Mammary epithelial cell (primary cell): ENCODE results near the gene UGT2B7.

Source experiments
- EZH2 ChIP-seq: IDR thresholded peaks from 2 replicates; pipeline ENCODE4 v1.6.1; 2012; ENCODE audit warnings: low read length, inconsistent platforms, borderline replicate concordance
- TF ChIP-seq, protein P1 (sequence below), 2 donors: IDR thresholded peaks in 1 of 2; conservative IDR thresholded peaks in 1 of 2; 2 replicates each; pipeline ENCODE4 v1.5.1; 2011 to 2012; ENCODE audit warnings: inconsistent platforms in 2 of 2, low read length in 2 of 2, mild to moderate bottlenecking in 2 of 2, control low read depth in 1 of 2, low read depth in 1 of 2; ENCODE audit not compliant: insufficient read depth in 1 of 2; ENCODE audit errors: extremely low read depth in 1 of 2

DNA sequence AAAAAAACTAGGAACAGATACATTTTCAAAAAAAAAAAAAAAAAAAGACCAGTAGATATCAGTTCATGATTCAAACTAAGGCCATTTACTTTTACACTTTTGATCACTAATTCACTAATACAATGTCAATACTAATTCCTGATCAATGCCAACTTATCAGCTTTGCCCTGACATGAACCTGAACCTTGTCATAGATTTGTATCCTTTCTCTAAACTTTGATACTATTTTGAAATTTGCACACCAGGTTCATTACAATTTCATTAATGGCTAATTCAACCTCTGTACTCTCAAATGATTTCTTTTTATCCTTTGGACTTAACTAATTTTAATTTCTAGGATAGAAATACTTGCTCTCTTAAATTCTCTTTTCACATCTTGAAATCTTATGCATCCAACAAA, 37.7 kb downstream of the UGT2B7 start:
- TF ChIP-seq, protein P1, sequence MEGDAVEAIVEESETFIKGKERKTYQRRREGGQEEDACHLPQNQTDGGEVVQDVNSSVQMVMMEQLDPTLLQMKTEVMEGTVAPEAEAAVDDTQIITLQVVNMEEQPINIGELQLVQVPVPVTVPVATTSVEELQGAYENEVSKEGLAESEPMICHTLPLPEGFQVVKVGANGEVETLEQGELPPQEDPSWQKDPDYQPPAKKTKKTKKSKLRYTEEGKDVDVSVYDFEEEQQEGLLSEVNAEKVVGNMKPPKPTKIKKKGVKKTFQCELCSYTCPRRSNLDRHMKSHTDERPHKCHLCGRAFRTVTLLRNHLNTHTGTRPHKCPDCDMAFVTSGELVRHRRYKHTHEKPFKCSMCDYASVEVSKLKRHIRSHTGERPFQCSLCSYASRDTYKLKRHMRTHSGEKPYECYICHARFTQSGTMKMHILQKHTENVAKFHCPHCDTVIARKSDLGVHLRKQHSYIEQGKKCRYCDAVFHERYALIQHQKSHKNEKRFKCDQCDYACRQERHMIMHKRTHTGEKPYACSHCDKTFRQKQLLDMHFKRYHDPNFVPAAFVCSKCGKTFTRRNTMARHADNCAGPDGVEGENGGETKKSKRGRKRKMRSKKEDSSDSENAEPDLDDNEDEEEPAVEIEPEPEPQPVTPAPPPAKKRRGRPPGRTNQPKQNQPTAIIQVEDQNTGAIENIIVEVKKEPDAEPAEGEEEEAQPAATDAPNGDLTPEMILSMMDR (conservative IDR thresholded peaks at IDR 0.05 in 1 of 2, IDR thresholded peaks at IDR 0.05 in 1 of 2; ENCODE audit: extremely low read depth in 1 of 2, insufficient read depth in 1 of 2, low read depth in 1 of 2, low read length in 2 of 2): no peak
- TF ChIP-seq EZH2: no peak
